ENCODE data around the gene CROT.

GRCh38 chr7:87426160-87426559, 80.7 kb downstream of the CROT start:
- no peak for TF ChIP-seq CTCF (conservative IDR thresholded peaks at IDR 0.05; ENCODE audit: low read depth, low read length)
- no peak for TF ChIP-seq EZH2 (IDR thresholded peaks at IDR 0.05; ENCODE audit: borderline replicate concordance, low read depth, low read length, poor library complexity, severe bottlenecking)
